Colonic mucosa (tissue), 4 donors: ENCODE measurements around the gene INPP4A. TPM values are rescaled to one million over a fixed set of nuclear protein-coding genes. Genes with fewer than 3 reads are reported as not detected.

ENCODE experiments used
- DNase-seq: peaks from one replicate; pipeline ENCODE4 v3.0.0-alpha.2; 2020
- H3K27ac ChIP-seq: fragments of 200-600 bp; one replicate; pipeline ENCODE4 v1.8.0; 2021
- H3K27me3 ChIP-seq: fragments of 200-600 bp; one replicate; pipeline ENCODE4 v1.8.0; 2021
- H3K36me3 ChIP-seq: fragments of 200-600 bp; one replicate; pipeline ENCODE4 v1.8.0; 2021
- H3K4me1 ChIP-seq: fragments of 200-600 bp; one replicate; pipeline ENCODE4 v1.8.0; 2021; ENCODE audit warnings: mild to moderate bottlenecking
- H3K4me3 ChIP-seq: fragments of 200-600 bp; one replicate; pipeline ENCODE4 v1.8.0; 2021
- H3K9ac ChIP-seq, 2 donors: one replicate each; pipeline ENCODE4 v1.7.0; 2013; ENCODE audit warnings: control low read depth in 2 of 2, low read depth in 2 of 2, low read length in 2 of 2
- H3K9me3 ChIP-seq: fragments of 200-600 bp; one replicate; pipeline ENCODE4 v1.8.0; 2021
- intact Hi-C: fragments of 100-400 bp; cut with DNase I; formaldehyde crosslinking; loops from one replicate; pipeline ENCODE4 v1.14.1; 2022
- total RNA-seq, 2 donors: library from RNA; stranded (reverse); fragmentation: NEBNext Ultra II Directional in 1 of 2; extraction: Animal tissue kit (Norgen Biotek cat#: 25700) in 1 of 2; gene quantifications; one replicate each; pipeline ENCODE4 v1.2.1, GENCODE V29; 2021
- TF ChIP-seq, protein P1 (sequence below): fragments of 200-600 bp; IDR thresholded peaks from one replicate; pipeline ENCODE4 v1.8.0; 2022; ENCODE audit warnings: antibody characterized with exemption, mild to moderate bottlenecking
- donor health status: healthy.
- donor health status: DM: no; HTN: no; CAD: no.
- donor health status: DM: no; HTN: no; CAD: no.

INPP4A gene
- total RNA-seq, 2 donors from 2014 or later = 11.5 to 17.9 TPM

DNA sequence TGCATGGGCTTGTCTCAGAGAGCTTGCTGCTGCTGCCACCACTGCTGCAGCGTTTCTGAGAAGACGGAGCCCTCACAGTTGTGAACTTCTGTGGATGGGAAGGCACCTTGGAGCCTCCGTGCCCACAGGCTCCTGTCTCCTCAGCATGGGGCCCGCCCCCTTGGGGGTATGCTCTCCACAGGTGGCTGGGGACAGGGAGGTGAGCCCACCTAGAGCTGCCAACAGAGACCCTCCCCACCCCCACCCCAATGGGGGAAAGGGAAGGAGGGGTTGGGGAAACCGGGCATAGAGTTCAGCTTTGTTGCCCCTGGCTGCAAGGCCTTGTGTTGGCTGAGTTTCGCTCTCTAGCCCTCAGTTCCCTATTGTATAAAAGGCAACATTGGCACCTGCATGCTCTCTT is 76.1 kb downstream of the INPP4A start:
- no peaks in the 10 kb centered on the region for H3K27me3 ChIP-seq
- intact Hi-C loops = no loop called here
- no peak overlapping the region for H3K4me3 ChIP-seq
- no peaks in the 10 kb centered on the region for H3K4me1 ChIP-seq
- DNase-seq = no peak
- TF ChIP-seq, protein P1, sequence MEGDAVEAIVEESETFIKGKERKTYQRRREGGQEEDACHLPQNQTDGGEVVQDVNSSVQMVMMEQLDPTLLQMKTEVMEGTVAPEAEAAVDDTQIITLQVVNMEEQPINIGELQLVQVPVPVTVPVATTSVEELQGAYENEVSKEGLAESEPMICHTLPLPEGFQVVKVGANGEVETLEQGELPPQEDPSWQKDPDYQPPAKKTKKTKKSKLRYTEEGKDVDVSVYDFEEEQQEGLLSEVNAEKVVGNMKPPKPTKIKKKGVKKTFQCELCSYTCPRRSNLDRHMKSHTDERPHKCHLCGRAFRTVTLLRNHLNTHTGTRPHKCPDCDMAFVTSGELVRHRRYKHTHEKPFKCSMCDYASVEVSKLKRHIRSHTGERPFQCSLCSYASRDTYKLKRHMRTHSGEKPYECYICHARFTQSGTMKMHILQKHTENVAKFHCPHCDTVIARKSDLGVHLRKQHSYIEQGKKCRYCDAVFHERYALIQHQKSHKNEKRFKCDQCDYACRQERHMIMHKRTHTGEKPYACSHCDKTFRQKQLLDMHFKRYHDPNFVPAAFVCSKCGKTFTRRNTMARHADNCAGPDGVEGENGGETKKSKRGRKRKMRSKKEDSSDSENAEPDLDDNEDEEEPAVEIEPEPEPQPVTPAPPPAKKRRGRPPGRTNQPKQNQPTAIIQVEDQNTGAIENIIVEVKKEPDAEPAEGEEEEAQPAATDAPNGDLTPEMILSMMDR = no peak
- no peak overlapping the region for H3K9ac ChIP-seq
- H3K27ac ChIP-seq = no peak overlapping the region
- H3K9me3 ChIP-seq = no peaks in the 10 kb centered on the region
- H3K36me3 ChIP-seq = no peaks in the 10 kb centered on the region

DNA sequence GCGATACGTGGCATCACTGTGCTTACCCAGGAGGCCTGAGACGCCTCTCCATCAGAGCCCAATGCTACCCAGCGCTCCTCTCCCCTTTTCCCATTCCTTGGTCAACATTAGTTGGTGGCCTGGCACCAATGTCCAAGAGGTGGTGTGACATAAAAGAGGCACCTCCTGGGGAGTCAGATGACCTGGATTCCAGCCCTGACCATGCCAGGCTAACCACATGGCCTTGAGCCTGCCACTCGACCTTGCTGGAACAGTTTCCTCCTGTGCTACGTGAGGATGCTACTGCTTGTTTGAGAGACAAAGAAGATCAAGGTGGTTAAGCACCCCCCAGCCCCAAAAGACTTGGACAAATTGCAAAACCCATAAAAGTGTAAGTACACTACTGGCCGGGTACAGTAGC is 76.6 kb downstream of the INPP4A start:
- no peak for DNase-seq
- Histone ChIP-seq H3K4me1 (no peaks in the 10 kb centered on the region), H3K9me3 (no peaks in the 10 kb centered on the region), H3K27ac (no peak overlapping the region), H3K36me3 (no peaks in the 10 kb centered on the region), H3K9ac (no peak overlapping the region), H3K4me3 (no peak overlapping the region), H3K27me3 (no peaks in the 10 kb centered on the region)
- intact Hi-C loops = no loop called here
- TF ChIP-seq, protein P1 = no peak

DNA sequence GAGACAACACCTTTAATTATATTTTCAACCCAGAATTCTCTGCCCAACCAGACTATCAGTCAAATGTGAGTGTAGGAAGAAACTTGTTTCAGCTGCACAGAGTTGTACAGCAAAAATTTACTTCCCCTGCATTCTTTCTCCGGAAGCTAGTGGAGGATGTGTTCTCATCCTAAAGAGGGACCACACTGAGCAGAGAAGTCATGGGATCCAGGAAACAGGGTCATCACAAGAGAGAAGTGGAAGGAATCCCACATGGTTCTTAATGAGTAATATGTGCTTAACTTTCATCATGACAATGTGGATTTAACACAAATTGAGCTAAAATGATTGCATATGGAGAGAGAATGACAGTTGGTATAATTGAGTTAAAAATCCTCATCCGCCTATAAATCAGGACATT is 78.2 kb downstream of the INPP4A start:
- no peaks in the 10 kb centered on the region for H3K4me1 ChIP-seq
- no peak overlapping the region for H3K4me3 ChIP-seq
- intact Hi-C loops = no loop called here
- H3K36me3 ChIP-seq = no peaks in the 10 kb centered on the region
- H3K27me3 ChIP-seq = no peaks in the 10 kb centered on the region
- no peak overlapping the region for H3K9ac ChIP-seq
- DNase-seq = no peak
- no peaks in the 10 kb centered on the region for H3K9me3 ChIP-seq
- no peak overlapping the region for H3K27ac ChIP-seq
- TF ChIP-seq, protein P1 = no peak

DNA sequence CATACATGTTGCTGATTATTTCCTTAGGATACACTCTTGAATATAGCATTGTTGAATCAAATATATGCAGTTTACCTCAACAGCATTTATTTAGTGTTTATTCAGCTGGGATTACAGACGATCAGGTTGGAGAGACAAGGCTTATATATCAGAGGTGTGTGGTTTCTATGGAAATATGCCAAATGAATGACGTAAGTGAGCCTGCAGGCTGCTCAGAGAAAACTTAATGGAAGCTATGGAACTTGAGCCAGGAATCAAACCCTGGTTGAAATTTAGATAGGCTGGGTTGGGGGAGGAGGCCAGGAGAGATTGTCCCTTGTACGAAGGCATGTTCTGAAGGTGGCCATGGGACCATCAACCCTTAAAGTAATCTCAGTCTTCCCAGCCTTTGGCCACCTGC is 79.5 kb downstream of the INPP4A start:
- no peaks in the 10 kb centered on the region for H3K9me3 ChIP-seq
- no peak overlapping the region for H3K4me3 ChIP-seq

DNA sequence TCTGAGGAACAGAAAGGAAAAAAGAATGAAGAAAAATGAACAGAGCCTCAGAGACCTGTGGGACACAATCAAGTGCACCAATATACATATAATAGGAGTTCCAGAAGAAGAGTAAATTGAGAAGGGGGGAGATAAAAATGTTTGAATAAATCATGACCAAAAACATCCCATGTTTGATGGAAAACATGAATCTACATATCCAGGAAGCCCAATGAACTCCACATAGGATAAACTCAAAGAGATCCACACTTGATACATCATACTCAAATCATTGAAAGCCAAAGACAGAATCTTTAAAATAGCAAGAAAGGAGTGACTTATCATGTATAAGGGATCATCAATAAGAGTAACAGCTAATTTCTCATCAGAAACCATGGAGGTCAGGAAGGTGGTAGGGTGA is 83.7 kb downstream of the INPP4A start:
- Histone ChIP-seq H3K27me3 (no peaks in the 10 kb centered on the region), H3K4me1 (no peaks in the 10 kb centered on the region), H3K36me3 (no peaks in the 10 kb centered on the region), H3K9me3 (no peaks in the 10 kb centered on the region), H3K27ac (no peak overlapping the region), H3K4me3 (no peak overlapping the region), H3K9ac (no peak overlapping the region)
- intact Hi-C loops = no loop called here
- TF ChIP-seq, protein P1 = no peak
- no peak for DNase-seq

More for the DNA sequence above, 79.5 kb downstream of the INPP4A start:
- no peak for DNase-seq
- no peak overlapping the region for H3K27ac ChIP-seq
- TF ChIP-seq, protein P1 = no peak
- no peaks in the 10 kb centered on the region for H3K4me1 ChIP-seq
- H3K27me3 ChIP-seq = no peaks in the 10 kb centered on the region
- H3K36me3 ChIP-seq = no peaks in the 10 kb centered on the region
- no peak overlapping the region for H3K9ac ChIP-seq
- intact Hi-C loops = no loop called here

DNA sequence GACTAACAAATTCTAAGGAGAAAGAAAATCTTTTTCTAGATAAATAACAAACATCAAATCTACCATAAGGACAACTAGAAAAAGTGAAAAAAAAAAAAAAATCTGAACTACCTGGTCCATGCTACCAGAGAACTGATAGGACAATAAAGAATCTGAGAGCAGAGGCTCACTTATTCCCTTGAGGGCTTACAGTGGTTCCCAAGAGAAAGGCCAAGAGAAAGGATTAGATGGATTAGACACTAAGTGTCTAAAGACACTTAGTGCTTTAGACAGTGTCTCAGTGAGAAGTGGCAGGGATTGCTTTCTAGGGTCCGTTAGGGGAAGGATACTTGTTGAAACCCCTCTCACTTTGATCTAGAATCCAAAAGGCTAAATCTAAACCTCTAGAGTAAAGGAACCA is 85.5 kb downstream of the INPP4A start:
- no peak for DNase-seq
- no peak overlapping the region for H3K9ac ChIP-seq
- intact Hi-C loops = no loop called here
- H3K4me3 ChIP-seq = no peak overlapping the region
- H3K27me3 ChIP-seq = no peaks in the 10 kb centered on the region
- H3K4me1 ChIP-seq = no peaks in the 10 kb centered on the region
- no peaks in the 10 kb centered on the region for H3K36me3 ChIP-seq
- H3K27ac ChIP-seq = no peak overlapping the region
- TF ChIP-seq, protein P1 = no peak
- H3K9me3 ChIP-seq = no peaks in the 10 kb centered on the region
